HG02642 (cell line): ENCODE measurements around the gene MFAP3.
"Not testable (repeated sequence)": the region's sequence is repeated elsewhere in the genome, so short reads cannot be mapped to it uniquely, and the experiment has no call there.

ENCODE experiments used
- ATAC-seq: cut with Tn5 transposase; IDR thresholded peaks from one replicate; pipeline ENCODE4 v1.9.1; 2021; ENCODE audit warnings: mild to moderate bottlenecking; ENCODE audit not compliant: unreplicated experiment, poor library complexity

MFAP3 gene

GRCh38 chr5:154038707-154039457 is at the start of gene MFAP3, which contains the start of gene FAM114A2:
Gene MFAP3 (plus strand): TSS chr5:154038967. CDS start chr5:154049723, 10,756 bp downstream.
Gene FAM114A2 (minus strand): TSS chr5:154038910. CDS start chr5:154034953, 3,957 bp downstream.
- ATAC-seq = peak; percentile 98

- no peak for ATAC-seq
Observed at GRCh38 chr5:153991168-153991567, 47.6 kb upstream of the MFAP3 start.

GRCh38 chr5:153998010-153998409 is 40.8 kb upstream of the MFAP3 start:
- no peak for ATAC-seq

GRCh38 chr5:153998768-153999167 is 40.0 kb upstream of the MFAP3 start:
- no peak for ATAC-seq

- no peak for ATAC-seq
Observed at GRCh38 chr5:153999995-154000394, 38.8 kb upstream of the MFAP3 start.

GRCh38 chr5:154000703-154001102 is 38.1 kb upstream of the MFAP3 start:
- no peak for ATAC-seq

GRCh38 chr5:154002093-154002492 is 36.7 kb upstream of the MFAP3 start:
- no peak for ATAC-seq

GRCh38 chr5:154002511-154003020 is 36.2 kb upstream of the MFAP3 start:
- ATAC-seq = no peak

GRCh38 chr5:154005648-154006047 is 33.1 kb upstream of the MFAP3 start:
- no peak for ATAC-seq

- no peak for ATAC-seq
Observed at GRCh38 chr5:154010660-154011059, 28.1 kb upstream of the MFAP3 start.

GRCh38 chr5:154015071-154015693 is 23.6 kb upstream of the MFAP3 start:
- ATAC-seq = no peak

- ATAC-seq = not testable (repeated sequence)
Observed at GRCh38 chr5:154018919-154019318, 19.8 kb upstream of the MFAP3 start.

GRCh38 chr5:154025951-154026350 is 12.8 kb upstream of the MFAP3 start:
- no peak for ATAC-seq

- ATAC-seq = no peak
Observed at GRCh38 chr5:154031937-154032489, 6.8 kb upstream of the MFAP3 start.

GRCh38 chr5:154034944-154035343 is 3.8 kb upstream of the MFAP3 start:
- ATAC-seq = no peak

- peak; percentile 67 for ATAC-seq
Observed at GRCh38 chr5:154038261-154038706, 483 bp upstream of the MFAP3 start.

GRCh38 chr5:154039458-154039829 is 677 bp downstream of the MFAP3 start:
- ATAC-seq = no peak

- ATAC-seq = no peak
Observed at GRCh38 chr5:154042766-154043165, 4.0 kb downstream of the MFAP3 start.

GRCh38 chr5:154044099-154044498 is 5.3 kb downstream of the MFAP3 start:
- no peak for ATAC-seq

GRCh38 chr5:154044581-154044980 is 5.8 kb downstream of the MFAP3 start:
- no peak for ATAC-seq

- no peak for ATAC-seq
Observed at GRCh38 chr5:154046486-154046885, 7.7 kb downstream of the MFAP3 start.
